ENCODE results near the gene KCNJ10.

KCNJ10 gene

DNA sequence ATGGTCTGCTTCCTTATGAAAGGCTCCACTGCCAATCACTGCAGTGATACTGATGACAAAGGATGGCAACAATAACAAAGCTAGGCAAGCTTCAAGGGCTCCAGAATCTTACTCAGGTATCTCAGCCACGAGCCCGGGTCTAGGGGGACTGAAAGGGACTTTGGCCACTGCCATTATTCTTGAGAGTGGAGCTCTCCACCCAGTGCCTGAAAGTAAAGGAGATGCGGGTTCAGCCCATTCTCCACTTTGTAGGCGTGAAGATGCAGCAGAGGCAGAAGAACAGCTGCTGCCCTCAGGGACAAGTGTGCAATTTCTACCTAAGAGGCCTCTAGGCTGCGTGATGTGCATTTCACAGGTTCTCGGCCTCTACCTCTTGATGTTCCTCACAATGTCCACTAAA, 84.5 kb downstream of the KCNJ10 start:
- no peak for ATAC-seq
- TF ChIP-seq OSR1 (CRISPR knock-in tag; IDR thresholded peaks at IDR 0.05) (no peak), ESRRG (CRISPR knock-in tag; IDR thresholded peaks at IDR 0.05) (no peak), ARNTL (CRISPR knock-in tag; IDR thresholded peaks at IDR 0.05; ENCODE audit: borderline replicate concordance, low read depth) (no peak), ZNF8 (CRISPR knock-in tag; IDR thresholded peaks at IDR 0.05) (no peak), SNAI2 (CRISPR knock-in tag; IDR thresholded peaks at IDR 0.05) (no peak), RARB (CRISPR knock-in tag; IDR thresholded peaks at IDR 0.05) (no peak), PPARA (CRISPR knock-in tag; IDR thresholded peaks at IDR 0.05; ENCODE audit: borderline replicate concordance) (no peak), TOX (CRISPR knock-in tag; IDR thresholded peaks at IDR 0.05; ENCODE audit: borderline replicate concordance) (no peak), ZFP3 (CRISPR knock-in tag; IDR thresholded peaks at IDR 0.05) (no peak), GLIS3 (CRISPR knock-in tag; IDR thresholded peaks at IDR 0.05) (no peak), ZNF565 (CRISPR knock-in tag; conservative IDR thresholded peaks at IDR 0.05; ENCODE audit: low read depth) (no peak), ZC3H10 (CRISPR knock-in tag; IDR thresholded peaks at IDR 0.05) (no peak), ZNF70 (CRISPR knock-in tag; IDR thresholded peaks at IDR 0.05) (no peak)
- TF ChIP-seq, protein P1, sequence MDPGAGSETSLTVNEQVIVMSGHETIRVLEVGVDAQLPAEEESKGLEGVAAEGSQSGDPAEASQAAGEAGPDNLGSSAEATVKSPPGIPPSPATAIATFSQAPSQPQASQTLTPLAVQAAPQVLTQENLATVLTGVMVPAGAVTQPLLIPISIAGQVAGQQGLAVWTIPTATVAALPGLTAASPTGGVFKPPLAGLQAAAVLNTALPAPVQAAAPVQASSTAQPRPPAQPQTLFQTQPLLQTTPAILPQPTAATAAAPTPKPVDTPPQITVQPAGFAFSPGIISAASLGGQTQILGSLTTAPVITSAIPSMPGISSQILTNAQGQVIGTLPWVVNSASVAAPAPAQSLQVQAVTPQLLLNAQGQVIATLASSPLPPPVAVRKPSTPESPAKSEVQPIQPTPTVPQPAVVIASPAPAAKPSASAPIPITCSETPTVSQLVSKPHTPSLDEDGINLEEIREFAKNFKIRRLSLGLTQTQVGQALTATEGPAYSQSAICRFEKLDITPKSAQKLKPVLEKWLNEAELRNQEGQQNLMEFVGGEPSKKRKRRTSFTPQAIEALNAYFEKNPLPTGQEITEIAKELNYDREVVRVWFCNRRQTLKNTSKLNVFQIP (CRISPR knock-in tag; IDR thresholded peaks at IDR 0.05; ENCODE audit: borderline replicate concordance, low read depth) = no peak
- TF ChIP-seq, protein P2, sequence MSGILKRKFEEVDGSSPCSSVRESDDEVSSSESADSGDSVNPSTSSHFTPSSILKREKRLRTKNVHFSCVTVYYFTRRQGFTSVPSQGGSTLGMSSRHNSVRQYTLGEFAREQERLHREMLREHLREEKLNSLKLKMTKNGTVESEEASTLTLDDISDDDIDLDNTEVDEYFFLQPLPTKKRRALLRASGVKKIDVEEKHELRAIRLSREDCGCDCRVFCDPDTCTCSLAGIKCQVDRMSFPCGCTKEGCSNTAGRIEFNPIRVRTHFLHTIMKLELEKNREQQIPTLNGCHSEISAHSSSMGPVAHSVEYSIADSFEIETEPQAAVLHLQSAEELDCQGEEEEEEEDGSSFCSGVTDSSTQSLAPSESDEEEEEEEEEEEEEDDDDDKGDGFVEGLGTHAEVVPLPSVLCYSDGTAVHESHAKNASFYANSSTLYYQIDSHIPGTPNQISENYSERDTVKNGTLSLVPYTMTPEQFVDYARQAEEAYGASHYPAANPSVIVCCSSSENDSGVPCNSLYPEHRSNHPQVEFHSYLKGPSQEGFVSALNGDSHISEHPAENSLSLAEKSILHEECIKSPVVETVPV (CRISPR knock-in tag; IDR thresholded peaks at IDR 0.05) = no peak
- TF ChIP-seq, protein P3, sequence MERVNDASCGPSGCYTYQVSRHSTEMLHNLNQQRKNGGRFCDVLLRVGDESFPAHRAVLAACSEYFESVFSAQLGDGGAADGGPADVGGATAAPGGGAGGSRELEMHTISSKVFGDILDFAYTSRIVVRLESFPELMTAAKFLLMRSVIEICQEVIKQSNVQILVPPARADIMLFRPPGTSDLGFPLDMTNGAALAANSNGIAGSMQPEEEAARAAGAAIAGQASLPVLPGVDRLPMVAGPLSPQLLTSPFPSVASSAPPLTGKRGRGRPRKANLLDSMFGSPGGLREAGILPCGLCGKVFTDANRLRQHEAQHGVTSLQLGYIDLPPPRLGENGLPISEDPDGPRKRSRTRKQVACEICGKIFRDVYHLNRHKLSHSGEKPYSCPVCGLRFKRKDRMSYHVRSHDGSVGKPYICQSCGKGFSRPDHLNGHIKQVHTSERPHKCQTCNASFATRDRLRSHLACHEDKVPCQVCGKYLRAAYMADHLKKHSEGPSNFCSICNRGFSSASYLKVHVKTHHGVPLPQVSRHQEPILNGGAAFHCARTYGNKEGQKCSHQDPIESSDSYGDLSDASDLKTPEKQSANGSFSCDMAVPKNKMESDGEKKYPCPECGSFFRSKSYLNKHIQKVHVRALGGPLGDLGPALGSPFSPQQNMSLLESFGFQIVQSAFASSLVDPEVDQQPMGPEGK (CRISPR knock-in tag; IDR thresholded peaks at IDR 0.05; ENCODE audit: borderline replicate concordance) = no peak

DNA sequence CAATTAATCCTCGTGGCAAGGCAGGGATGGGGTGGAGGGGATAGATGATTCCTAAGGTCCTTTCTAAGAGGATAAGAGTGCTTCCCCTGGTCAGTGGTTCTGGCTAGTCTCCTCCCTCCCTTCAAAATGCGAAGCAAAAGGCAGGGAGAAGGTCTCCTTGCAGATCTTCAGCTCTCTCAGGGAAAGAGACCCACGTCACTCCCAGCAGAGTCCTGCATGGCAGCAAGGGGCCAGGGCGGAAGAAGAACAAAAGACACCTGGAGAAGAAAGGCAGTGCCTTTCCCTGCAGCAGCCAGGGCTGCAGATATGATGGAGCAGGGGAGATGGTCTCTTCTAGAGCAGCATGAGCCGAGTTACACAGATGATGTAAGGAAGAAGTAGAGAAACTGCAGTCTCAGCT, 86.3 kb downstream of the KCNJ10 start:
- ATAC-seq = no peak
- TF ChIP-seq ZFP3 (CRISPR knock-in tag; IDR thresholded peaks at IDR 0.05) (no peak), TOX (CRISPR knock-in tag; IDR thresholded peaks at IDR 0.05; ENCODE audit: borderline replicate concordance) (no peak)
- TF ChIP-seq, protein P2 (CRISPR knock-in tag; IDR thresholded peaks at IDR 0.05) = no peak

DNA sequence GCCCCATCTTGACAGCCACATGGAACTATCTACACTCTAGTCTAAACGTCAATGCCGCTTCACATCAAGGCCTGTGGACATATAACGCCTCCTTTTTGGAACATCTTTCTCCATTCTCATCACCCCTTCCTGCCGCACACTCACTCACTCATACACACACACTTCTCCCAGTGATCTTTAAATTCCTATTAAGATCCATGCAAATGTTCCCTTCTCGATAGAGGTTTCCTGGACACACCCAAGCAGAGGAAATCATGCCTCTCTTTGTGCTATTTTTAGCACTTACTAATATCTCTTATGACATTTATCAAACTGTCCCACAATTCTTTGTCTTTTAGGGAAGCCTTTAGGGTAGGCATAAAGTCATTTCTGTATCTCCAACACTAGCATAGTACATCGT, 87.7 kb downstream of the KCNJ10 start:
- TF ChIP-seq, protein P1 (CRISPR knock-in tag; IDR thresholded peaks at IDR 0.05; ENCODE audit: borderline replicate concordance, low read depth) = no peak
- no peak for TF ChIP-seq GLIS3 (CRISPR knock-in tag; IDR thresholded peaks at IDR 0.05)
- TF ChIP-seq, protein P4, sequence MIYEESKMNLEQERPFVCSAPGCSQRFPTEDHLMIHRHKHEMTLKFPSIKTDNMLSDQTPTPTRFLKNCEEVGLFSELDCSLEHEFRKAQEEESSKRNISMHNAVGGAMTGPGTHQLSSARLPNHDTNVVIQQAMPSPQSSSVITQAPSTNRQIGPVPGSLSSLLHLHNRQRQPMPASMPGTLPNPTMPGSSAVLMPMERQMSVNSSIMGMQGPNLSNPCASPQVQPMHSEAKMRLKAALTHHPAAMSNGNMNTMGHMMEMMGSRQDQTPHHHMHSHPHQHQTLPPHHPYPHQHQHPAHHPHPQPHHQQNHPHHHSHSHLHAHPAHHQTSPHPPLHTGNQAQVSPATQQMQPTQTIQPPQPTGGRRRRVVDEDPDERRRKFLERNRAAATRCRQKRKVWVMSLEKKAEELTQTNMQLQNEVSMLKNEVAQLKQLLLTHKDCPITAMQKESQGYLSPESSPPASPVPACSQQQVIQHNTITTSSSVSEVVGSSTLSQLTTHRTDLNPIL (CRISPR knock-in tag; IDR thresholded peaks at IDR 0.05; ENCODE audit: low read depth) = no peak
- TF ChIP-seq, protein P3 (CRISPR knock-in tag; IDR thresholded peaks at IDR 0.05; ENCODE audit: borderline replicate concordance) = no peak
- TF ChIP-seq ZC3H10 (CRISPR knock-in tag; IDR thresholded peaks at IDR 0.05) = no peak
- TF ChIP-seq PPARA (CRISPR knock-in tag; IDR thresholded peaks at IDR 0.05; ENCODE audit: borderline replicate concordance) = no peak
- no peak for TF ChIP-seq ZFP3 (CRISPR knock-in tag; IDR thresholded peaks at IDR 0.05)
- TF ChIP-seq, protein P5, sequence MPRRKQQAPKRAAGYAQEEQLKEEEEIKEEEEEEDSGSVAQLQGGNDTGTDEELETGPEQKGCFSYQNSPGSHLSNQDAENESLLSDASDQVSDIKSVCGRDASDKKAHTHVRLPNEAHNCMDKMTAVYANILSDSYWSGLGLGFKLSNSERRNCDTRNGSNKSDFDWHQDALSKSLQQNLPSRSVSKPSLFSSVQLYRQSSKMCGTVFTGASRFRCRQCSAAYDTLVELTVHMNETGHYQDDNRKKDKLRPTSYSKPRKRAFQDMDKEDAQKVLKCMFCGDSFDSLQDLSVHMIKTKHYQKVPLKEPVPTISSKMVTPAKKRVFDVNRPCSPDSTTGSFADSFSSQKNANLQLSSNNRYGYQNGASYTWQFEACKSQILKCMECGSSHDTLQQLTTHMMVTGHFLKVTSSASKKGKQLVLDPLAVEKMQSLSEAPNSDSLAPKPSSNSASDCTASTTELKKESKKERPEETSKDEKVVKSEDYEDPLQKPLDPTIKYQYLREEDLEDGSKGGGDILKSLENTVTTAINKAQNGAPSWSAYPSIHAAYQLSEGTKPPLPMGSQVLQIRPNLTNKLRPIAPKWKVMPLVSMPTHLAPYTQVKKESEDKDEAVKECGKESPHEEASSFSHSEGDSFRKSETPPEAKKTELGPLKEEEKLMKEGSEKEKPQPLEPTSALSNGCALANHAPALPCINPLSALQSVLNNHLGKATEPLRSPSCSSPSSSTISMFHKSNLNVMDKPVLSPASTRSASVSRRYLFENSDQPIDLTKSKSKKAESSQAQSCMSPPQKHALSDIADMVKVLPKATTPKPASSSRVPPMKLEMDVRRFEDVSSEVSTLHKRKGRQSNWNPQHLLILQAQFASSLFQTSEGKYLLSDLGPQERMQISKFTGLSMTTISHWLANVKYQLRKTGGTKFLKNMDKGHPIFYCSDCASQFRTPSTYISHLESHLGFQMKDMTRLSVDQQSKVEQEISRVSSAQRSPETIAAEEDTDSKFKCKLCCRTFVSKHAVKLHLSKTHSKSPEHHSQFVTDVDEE (CRISPR knock-in tag; IDR thresholded peaks at IDR 0.05) = no peak
- TF ChIP-seq ZNF8 (CRISPR knock-in tag; IDR thresholded peaks at IDR 0.05) = no peak
- ATAC-seq = no peak
